Measurements from ENCODE around the gene YWHAH. TPM values are rescaled to one million over a fixed set of nuclear protein-coding genes. Genes with fewer than 3 reads are reported as not detected.

YWHAH gene
- total and polyA plus RNA-seq, 4 donors = 50.1 to 151 (median 90.0) TPM

DNA sequence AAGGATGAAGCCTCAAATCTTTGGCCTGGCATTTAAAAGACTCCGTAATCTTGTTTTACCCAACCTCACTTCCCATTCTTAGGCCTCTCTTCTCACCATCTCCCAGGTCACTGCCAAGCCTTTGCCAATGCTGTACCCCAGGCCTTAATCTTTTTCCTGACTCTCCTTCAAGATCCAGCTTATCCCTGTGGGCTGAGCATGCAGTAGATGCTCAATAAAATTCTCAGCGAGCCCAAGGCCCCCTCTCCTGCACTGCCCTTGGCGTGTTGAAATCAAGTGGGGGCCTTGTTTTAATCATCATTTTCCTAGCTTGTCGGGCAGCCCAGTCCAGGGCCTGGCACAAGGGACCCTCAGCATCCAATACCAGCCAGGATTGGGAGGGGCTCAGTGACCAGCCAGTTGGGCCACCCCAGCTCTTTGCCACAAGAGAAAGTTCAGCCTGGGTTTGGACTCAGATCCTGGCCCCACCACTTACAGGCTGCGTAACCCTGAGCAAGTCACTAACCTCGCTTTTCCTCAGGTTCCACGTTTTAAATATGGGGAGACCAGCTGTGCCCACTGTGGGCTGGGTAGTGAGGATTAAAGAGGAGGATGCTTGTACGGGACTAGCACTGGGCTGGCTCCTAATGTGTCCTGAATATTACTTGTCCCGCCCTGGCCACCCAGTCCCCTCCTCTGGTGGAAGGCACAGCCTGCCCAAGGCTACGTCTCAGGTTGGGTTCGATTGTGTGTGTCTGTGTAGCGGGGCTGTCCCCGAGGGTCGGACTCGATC, 943 bp upstream of the YWHAH start:
- no peak for TF ChIP-seq CTCF (IDR thresholded peaks at IDR 0.05; ENCODE audit: control extremely low read depth, extremely low read depth)
- H3K27me3 ChIP-seq (ENCODE audit: control insufficient read depth in 3 of 3, insufficient read depth in 3 of 3, low read length in 2 of 3) = no peaks in the 10 kb centered on the region
- peaks cover 3 to 14% (median 7%) of the 10 kb centered on the region in 5 donors for H3K4me1 ChIP-seq (ENCODE audit: control insufficient read depth in 5 of 5, insufficient read depth in 5 of 5, low read length in 5 of 5)
- no peak for ATAC-seq (ENCODE audit: insufficient read depth, low FRiP score)
- no peaks in the 10 kb centered on the region for H3K9me3 ChIP-seq (ENCODE audit: control insufficient read depth in 4 of 4, insufficient read depth in 3 of 4, low read length in 3 of 4)
- no peak for DNase-seq
- peaks cover 0 to 6% (median 0%) of the 10 kb centered on the region in 4 donors for H3K36me3 ChIP-seq (ENCODE audit: control insufficient read depth in 4 of 4, insufficient read depth in 4 of 4, low read length in 4 of 4)
- H3K9ac ChIP-seq (ENCODE audit: insufficient read depth in 1 of 2, low read length in 2 of 2) = peak overlapping the region; percentile 55 to 92
- WGBS, 2 donors = 42% methylated on average over 15 of the region's 15 CpGs
- H3K27ac ChIP-seq (ENCODE audit: low read depth in 1 of 2, low read length in 1 of 2) = peak overlapping the region; percentile 90 to 94
- H3K4me3 ChIP-seq = peak overlapping the region; percentile 24

DNA sequence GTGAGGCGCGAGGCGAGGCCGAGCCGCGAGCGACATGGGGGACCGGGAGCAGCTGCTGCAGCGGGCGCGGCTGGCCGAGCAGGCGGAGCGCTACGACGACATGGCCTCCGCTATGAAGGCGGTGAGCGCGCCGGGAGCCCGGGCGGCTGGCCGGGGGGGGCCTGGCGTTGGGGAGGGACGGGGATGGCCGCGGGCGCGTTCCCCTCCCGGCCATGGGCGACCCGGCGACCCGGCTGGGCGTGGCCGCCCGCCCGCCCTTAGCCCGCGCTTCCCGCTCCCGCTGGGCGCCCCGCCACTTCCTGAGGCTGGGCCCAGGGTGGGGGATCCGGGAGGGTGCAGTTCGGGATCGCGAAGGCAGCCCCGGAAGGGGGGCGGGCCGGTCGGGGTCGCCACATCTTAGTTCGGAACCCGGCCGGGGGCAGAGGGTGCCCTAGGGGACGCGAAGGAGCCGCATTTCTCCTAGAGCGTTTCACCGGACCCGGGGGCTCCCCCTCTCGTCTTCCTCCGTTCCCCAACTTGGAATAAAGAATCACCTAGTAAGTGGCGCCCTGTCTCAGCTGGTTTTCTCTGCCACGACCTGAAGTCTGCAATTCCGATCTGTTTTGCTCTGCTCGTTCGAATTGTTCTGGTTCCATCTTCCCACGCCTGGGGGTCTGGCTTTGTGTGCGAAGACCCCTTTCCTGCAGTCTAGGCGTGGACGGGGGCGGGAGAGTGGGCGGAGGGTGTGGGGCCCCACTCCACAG, 536 bp downstream of the YWHAH start:
- no peak for TF ChIP-seq CTCF (IDR thresholded peaks at IDR 0.05; ENCODE audit: control extremely low read depth, extremely low read depth)
- Histone ChIP-seq H3K27ac (ENCODE audit: low read depth in 1 of 2, low read length in 1 of 2) (peak overlapping the region; percentile 98 to 99), H3K4me1 (ENCODE audit: control insufficient read depth in 5 of 5, insufficient read depth in 5 of 5, low read length in 5 of 5) (peaks cover 3 to 14% (median 7%) of the 10 kb centered on the region in 5 donors), H3K36me3 (ENCODE audit: control insufficient read depth in 4 of 4, insufficient read depth in 4 of 4, low read length in 4 of 4) (peaks cover 0 to 6% (median 3%) of the 10 kb centered on the region in 4 donors), H3K4me3 (peak overlapping the region; percentile 91), H3K9ac (ENCODE audit: insufficient read depth in 1 of 2, low read length in 2 of 2) (peak overlapping the region; percentile 87 to 90), H3K9me3 (ENCODE audit: control insufficient read depth in 4 of 4, insufficient read depth in 3 of 4, low read length in 3 of 4) (no peaks in the 10 kb centered on the region), H3K27me3 (ENCODE audit: control insufficient read depth in 3 of 3, insufficient read depth in 3 of 3, low read length in 2 of 3) (no peaks in the 10 kb centered on the region)
- WGBS, 2 donors = 1% methylated on average over 61 to 76 of the region's 76 CpGs
- peak; percentile 60 to 69 (median 61) for DNase-seq
- peak; percentile 12 for ATAC-seq (ENCODE audit: insufficient read depth, low FRiP score)

DNA sequence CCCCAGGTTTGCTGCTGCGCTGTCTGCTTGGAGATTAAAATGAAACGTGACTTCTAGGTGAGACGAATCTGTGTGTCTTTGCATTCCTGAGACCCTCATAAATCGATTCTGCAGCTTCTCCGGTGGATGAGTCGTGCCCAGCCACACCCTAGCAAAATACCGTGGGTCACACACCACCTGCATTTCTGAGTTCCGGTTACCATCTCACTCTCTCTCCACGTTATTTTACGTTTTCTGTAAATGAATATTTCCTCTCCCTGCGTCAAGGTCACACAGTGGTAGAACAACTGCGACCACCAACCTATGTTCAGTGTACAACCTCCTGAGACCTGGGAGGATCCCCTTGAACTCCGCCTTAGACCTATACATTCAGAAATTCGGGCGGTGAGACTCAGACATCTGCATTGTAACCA, 1.1 kb downstream of the YWHAH start:
- Histone ChIP-seq H3K36me3 (ENCODE audit: control insufficient read depth in 4 of 4, insufficient read depth in 4 of 4, low read length in 4 of 4) (peaks cover 0 to 6% (median 4%) of the 10 kb centered on the region in 4 donors), H3K9me3 (ENCODE audit: control insufficient read depth in 4 of 4, insufficient read depth in 3 of 4, low read length in 3 of 4) (no peaks in the 10 kb centered on the region), H3K4me3 (peak overlapping the region; percentile 91), H3K4me1 (ENCODE audit: control insufficient read depth in 5 of 5, insufficient read depth in 5 of 5, low read length in 5 of 5) (peaks cover 4 to 14% (median 8%) of the 10 kb centered on the region in 5 donors), H3K27ac (ENCODE audit: low read depth in 1 of 2, low read length in 1 of 2) (peak overlapping the region; percentile 98 to 99), H3K9ac (ENCODE audit: insufficient read depth in 1 of 2, low read length in 2 of 2) (peak overlapping the region; percentile 87 to 90), H3K27me3 (ENCODE audit: control insufficient read depth in 3 of 3, insufficient read depth in 3 of 3, low read length in 2 of 3) (no peaks in the 10 kb centered on the region)
- 3 to 4% methylated on average over 15 of the region's 15 CpGs for WGBS, 2 donors
- DNase-seq (no peak), ATAC-seq (ENCODE audit: insufficient read depth, low FRiP score) (no peak)
- TF ChIP-seq CTCF (IDR thresholded peaks at IDR 0.05; ENCODE audit: control extremely low read depth, extremely low read depth) = no peak

All from lung (tissue), 12 donors.